Thyroid gland (tissue), 4 donors: Measurements from ENCODE around the gene DAB1.

Experiments used
- CTCF ChIP-seq, 6 experiments: fragments of 200-600 bp in 3 of 6; fragments of 450-650 bp in 3 of 6; sonication (generic) in 3 of 6; IDR thresholded peaks; one replicate each; pipeline ENCODE4 v1.5.1; 2016 to 2019; ENCODE audit warnings: antibody characterized with exemption in 6 of 6, mild to moderate bottlenecking in 2 of 6, inconsistent platforms in 1 of 6, moderate library complexity in 1 of 6
- POLR2A ChIP-seq, 2 donors: fragments of 450-650 bp; IDR thresholded peaks; one replicate each; pipeline ENCODE4 v1.6.1; 2017; ENCODE audit warnings: antibody characterized with exemption in 2 of 2, mild to moderate bottlenecking in 2 of 2, moderate library complexity in 1 of 2

DNA sequence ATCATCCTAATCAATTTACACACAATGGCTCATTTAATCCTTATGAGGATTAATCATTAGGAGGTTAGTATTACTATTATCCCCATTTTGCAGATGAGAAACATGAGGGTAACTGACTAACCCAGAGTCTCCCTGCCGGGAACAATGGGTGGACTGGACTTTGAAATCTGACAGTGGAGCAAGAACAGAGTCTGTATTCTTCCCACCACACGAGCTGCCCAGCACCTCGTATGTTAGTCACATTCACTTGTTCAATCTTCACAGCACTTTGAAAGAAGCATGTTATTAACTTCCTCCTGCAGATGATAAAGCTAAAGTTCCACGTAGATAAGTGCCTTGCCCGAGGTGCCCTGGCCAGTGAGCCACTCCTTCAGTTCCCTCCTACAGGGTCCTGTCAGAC is 470.5 kb downstream of the DAB1 start:
- TF ChIP-seq POLR2A (IDR thresholded peaks at IDR 0.05) (no peak), CTCF (IDR thresholded peaks at IDR 0.05) (no peak)
